HG02943 (cell line): ENCODE measurements around the gene RAPGEF6.
"Not testable (repeated sequence)": the region's sequence is repeated elsewhere in the genome, so short reads cannot be mapped to it uniquely, and the experiment has no call there.

Source experiments
- ATAC-seq: cut with Tn5 transposase; IDR thresholded peaks from one replicate; pipeline ENCODE4 v1.9.1; 2021; ENCODE audit warnings: mild to moderate bottlenecking, low read depth, moderate library complexity; ENCODE audit not compliant: unreplicated experiment

RAPGEF6 gene

DNA sequence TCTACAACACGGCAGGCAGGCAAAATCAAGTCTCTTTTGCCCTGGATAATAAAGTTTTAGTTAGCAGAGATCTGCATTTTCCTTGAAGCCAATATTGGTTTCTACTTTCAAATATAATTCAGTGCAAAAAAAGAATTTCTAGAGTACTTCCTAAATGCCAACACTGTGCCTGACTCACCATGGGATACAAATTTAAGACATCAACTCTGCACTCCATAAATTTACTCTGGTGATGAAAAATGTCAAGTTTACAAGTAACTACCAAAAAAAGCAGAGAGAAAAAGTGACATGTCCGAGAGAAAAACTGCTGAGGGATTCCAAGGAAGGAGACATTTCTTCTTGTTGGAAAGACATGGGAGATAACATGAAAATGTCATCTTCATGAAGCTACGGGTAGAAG lies 119.7 kb downstream of the RAPGEF6 start:
- ATAC-seq = no peak

GRCh38 chr5:131514316-131515283 lies 120.4 kb downstream of the RAPGEF6 start:
- ATAC-seq = no peak

GRCh38 chr5:131513780-131514179 lies 121.2 kb downstream of the RAPGEF6 start:
- no peak for ATAC-seq

DNA sequence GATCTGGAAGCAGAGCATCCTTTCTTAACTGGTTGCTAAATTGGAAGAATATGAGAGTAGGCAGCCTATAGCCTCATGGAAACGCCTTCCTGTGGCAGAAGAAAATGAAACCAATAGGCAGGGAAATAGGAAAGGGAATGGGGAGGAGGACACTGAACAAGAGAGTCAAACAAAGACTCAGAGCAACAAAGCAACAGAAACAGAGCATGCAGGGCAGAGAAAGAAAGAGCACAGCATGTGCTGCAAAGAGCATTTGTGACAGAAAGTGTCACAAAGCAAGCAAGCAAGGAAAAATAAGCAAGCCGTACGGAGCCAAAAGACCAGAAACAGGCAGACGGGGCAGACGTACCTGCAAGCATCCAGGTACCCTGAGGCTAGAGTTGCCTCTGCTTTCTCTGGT lies 123.1 kb downstream of the RAPGEF6 start:
- ATAC-seq = no peak

DNA sequence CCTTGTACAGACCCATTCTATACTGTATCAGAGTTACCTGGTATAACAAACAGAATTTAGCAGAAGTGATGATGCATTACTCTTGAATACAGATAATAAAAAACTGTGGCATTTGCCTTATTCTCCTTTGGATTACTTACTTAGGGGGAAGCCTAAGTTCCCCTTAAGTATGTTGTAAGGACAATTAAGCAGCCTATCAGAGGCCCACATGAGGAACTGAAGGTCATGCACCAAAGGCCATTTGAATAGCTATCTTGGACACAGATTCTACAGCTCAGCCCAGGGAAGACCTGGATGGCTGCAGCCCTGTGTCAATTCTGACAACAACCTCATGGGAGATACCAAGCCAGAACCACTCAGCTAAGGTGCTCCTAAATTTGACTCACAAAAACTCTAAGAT lies 125.2 kb downstream of the RAPGEF6 start:
- ATAC-seq = no peak

DNA sequence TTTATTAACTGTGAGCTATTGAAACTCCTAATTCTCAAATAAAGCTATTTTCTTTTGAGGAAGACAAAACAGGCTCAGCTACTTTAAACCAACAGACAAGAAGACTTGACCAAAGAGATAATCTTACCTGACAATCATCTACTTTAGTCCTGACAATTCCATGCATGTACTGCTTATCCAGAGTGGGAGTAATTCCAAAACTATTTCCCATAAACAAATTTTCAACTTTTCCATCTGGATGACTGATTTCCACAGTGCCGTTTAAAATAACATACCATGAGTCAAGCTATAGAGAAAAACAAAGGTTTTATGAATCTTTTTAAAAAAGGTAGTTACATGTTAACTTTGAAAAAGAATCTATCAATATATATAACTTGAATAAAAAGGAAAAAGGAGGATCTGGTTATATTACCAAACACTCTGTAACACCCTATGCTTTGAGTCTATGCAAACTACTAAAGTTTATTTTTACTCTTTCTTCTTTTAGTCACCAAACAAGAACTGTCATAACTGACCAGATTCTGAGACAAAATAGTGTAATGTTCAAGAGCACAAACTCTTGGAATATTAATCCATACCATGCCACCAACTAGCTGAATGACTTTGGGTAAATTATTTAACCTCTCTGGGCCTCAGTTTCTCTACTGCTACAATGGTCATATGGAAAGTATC lies 129.7 kb downstream of the RAPGEF6 start:
- ATAC-seq = no peak

GRCh38 chr5:131496400-131496713 lies 138.7 kb downstream of the RAPGEF6 start:
- peak; percentile 94 for ATAC-seq

- peak; percentile 45 for ATAC-seq
Observed at GRCh38 chr5:131495536-131496399, 139.3 kb downstream of the RAPGEF6 start.

GRCh38 chr5:131491749-131492148 lies 143.3 kb downstream of the RAPGEF6 start:
- ATAC-seq = no peak

GRCh38 chr5:131488463-131488862 lies 146.6 kb downstream of the RAPGEF6 start:
- peak; percentile 90 for ATAC-seq

DNA sequence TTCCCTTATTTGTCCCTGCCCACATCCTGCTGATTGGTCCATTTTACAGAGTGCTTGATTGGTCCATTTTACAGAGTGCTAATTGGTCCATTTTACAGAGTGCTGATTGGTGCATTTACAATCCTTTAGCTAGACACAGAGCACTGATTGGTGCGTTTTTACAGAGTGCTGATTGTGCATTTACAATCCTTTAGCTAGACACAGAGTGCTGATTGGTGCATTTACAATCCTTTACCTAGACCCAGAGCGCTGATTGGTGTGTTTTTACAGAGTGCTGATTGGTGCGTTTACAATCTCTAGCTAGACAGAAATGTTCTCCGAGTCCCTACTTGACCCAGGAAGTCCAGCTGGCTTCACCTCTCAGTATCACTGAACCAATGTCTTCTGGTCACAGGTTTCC lies 147.7 kb downstream of the RAPGEF6 start:
- not testable (repeated sequence) for ATAC-seq

- ATAC-seq = no peak
Observed at GRCh38 chr5:131482617-131483016, 152.4 kb downstream of the RAPGEF6 start.

DNA sequence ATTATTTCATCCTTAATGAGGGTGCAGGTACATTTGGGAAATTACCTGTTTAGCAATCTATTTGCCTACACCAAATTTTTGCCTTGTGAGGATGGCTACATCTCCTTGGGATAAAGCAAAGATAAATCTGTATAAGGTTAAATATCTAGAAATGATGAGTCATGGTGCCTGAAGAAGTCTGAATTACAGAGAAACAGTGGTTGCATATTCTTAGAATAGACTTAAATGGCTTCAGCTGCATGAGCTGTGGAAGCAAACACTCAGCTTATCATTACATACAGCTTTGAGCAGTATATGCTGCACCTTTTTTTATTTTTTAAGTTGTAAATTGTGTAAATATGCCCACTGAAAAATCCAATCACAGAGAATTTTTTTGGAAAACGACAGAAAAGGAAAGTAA lies 153.5 kb downstream of the RAPGEF6 start:
- ATAC-seq = no peak

- ATAC-seq = no peak
Observed at GRCh38 chr5:131475541-131475941, 159.5 kb downstream of the RAPGEF6 start.

DNA sequence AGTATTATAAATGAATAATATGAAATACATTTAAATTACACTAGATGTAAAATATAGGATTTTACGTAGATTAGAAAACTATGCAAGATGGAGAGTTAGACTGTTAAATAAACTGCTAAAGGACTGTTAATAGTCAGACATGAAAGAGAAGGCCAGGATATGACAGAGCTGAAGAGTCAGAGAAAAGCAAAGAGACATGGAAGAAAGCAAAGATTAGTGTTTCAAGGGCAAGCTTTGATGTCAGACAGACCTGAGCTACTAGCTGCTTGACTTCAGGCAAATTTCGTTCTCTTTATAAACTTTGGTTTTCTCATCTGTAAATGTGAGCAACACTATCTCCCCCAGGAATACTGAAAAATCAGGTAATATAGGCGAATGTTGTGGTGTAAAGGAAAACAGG lies 161.3 kb downstream of the RAPGEF6 start:
- ATAC-seq = no peak

DNA sequence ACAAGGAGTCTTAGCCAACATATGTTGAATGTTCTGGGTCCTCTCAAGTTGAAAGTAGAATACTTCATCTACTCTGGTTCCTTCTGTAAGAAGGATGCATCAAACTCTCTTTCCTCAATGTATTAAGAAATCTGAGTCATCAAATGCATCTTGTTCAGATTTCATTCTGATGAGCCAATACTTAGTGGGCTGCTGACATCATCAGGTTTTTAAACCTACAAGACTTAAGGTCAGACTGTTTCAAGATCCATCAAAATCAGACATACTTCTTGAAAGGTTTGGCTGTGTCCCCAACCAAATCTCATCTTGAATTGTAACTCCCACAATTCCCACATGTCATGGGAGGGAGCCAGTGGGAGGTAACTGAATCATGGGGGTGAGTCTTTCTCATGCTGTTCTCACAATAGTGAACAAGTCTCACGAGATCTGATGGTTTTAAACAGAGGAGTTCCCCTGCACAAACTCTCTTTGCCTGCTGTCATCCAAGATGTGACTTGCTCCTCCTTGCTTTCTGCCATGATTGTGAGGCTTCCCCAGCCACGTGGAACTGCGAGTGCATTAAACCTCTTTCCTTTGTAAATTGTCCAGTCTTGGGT lies 168.8 kb downstream of the RAPGEF6 start:
- ATAC-seq = no peak

DNA sequence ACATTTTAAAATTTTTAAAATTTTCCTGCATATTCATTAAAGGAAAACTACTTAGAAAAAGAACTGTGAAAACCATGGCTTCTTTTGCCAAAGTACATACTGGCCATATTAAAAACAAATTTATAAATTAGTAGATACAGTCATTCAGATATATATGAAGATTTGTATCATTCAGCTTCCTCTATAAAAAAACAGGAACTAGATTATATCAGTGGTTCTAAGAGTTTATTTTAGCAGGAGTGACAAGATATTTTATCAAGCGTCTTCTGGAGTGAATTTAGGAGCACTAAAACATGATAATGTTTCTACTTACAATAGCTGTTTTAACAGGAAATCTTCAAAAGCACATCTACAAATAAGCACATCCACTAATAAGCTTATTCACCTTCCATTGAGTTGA lies 171.4 kb downstream of the RAPGEF6 start:
- ATAC-seq = no peak

GRCh38 chr5:131462454-131462853 lies 172.6 kb downstream of the RAPGEF6 start:
- ATAC-seq = no peak

DNA sequence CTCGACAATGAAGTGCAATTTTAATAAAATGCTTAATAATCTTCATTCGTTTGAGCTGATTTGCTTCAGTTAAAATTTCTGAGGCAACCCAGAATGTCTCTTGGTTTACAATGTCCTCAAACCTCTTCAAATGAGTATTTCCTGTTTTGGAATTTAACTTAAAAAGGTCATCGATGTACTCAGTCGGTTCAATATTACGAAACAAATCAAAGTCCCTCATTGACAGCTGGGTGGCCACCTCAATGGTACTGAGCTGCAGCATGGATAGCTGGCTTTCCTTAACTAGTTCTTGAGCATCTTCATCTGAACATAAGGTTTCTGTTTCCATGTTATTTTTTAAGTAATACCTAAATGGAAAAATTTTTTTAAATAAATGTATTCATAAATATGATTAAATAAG lies 173.3 kb downstream of the RAPGEF6 start:
- no peak for ATAC-seq

GRCh38 chr5:131460867-131461572 lies 174.0 kb downstream of the RAPGEF6 start:
- ATAC-seq = no peak
